Panc1 (cell line): ENCODE results near the gene CYTH4. TPM values are rescaled to one million over a fixed set of nuclear protein-coding genes. Genes with fewer than 3 reads are reported as not detected.

Experiments
- ATAC-seq: fragments of 200-7000 bp; cut with Tn5 transposase; 2 replicates; pipeline ENCODE4 v1.9.1; 2020; ENCODE audit warnings: mild to moderate bottlenecking, moderate library complexity
- BruUV-seq: library from RNA; stranded (reverse); fragments of 400-500 nt; replicated peaks from 2 replicates; lab custom pipeline; 2021; lab: Mats Ljungman, UMichigan
- CTCF ChIA-PET: fragments of 300-600 bp; sonication (Branson Sonifier 250); formaldehyde crosslinking; loops from one replicate; lab custom pipeline; 2022; ENCODE audit warnings: antibody characterized with exemption; lab: Charles Lee
- POLR2A ChIA-PET: fragments of 300-600 bp; sonication (Branson Sonifier 250); formaldehyde crosslinking; loops from one replicate; lab custom pipeline; 2022; ENCODE audit warnings: antibody characterized with exemption; lab: Charles Lee
- DNase-seq: peaks from one replicate; pipeline ENCODE4 v3.0.0-alpha.2; 2010; ENCODE audit warnings: low read depth, low spot score
- H3K27ac ChIP-seq: 2 replicates; pipeline ENCODE4 v1.5.1; 2011; ENCODE audit warnings: mild to moderate bottlenecking, low read length, inconsistent platforms
- H3K27me3 ChIP-seq: fragments of 200-500 bp; sonication (Bioruptor generic); 2 replicates; pipeline ENCODE4 v1.6.0; 2014; ENCODE audit warnings: low read length, inconsistent platforms; ENCODE audit not compliant: control insufficient read depth, insufficient read depth
- H3K36me3 ChIP-seq: fragments of 200-500 bp; sonication (Bioruptor generic); 2 replicates; pipeline ENCODE4 v1.5.1; 2014; ENCODE audit warnings: inconsistent platforms, mild to moderate bottlenecking, low read length, moderate library complexity; ENCODE audit not compliant: control insufficient read depth, insufficient read depth
- H3K4me1 ChIP-seq: 2 replicates; pipeline ENCODE4 v1.5.1; 2011; ENCODE audit warnings: inconsistent platforms, mild to moderate bottlenecking, low read length, moderate library complexity; ENCODE audit not compliant: control insufficient read depth, insufficient read depth
- H3K4me3 ChIP-seq, 2 experiments: 2 replicates each; pipeline ENCODE4 v1.5.1; 2011 to 2012; ENCODE audit warnings: low read depth in 2 of 2, low read length in 2 of 2, mild to moderate bottlenecking in 2 of 2, inconsistent platforms in 1 of 2, moderate library complexity in 1 of 2
- H3K9me3 ChIP-seq: fragments of 200-500 bp; sonication (Bioruptor generic); 2 replicates; pipeline ENCODE4 v1.5.1; 2014; ENCODE audit warnings: low read depth, mild to moderate bottlenecking, inconsistent platforms, low read length, moderate library complexity; ENCODE audit not compliant: control insufficient read depth, insufficient read depth
- CTCF ChIP-seq: fragments of 450-650 bp; IDR thresholded peaks from 2 replicates; pipeline ENCODE4 v1.5.1; 2017; ENCODE audit warnings: mild to moderate bottlenecking
- POLR2AphosphoS5 ChIP-seq: IDR thresholded peaks from 2 replicates; pipeline ENCODE4 v1.6.1; 2012; ENCODE audit warnings: mild to moderate bottlenecking, low read depth, low read length, moderate library complexity
- REST ChIP-seq, 2 experiments: IDR thresholded peaks; 2 replicates each; pipeline ENCODE4 v1.6.1; 2011 to 2012; ENCODE audit warnings: low read depth in 2 of 2, control low read depth in 1 of 2, low read length in 1 of 2, mild to moderate bottlenecking in 1 of 2, moderate library complexity in 1 of 2; ENCODE audit not compliant: insufficient read depth in 1 of 2
- SIN3A ChIP-seq: IDR thresholded peaks from 2 replicates; pipeline ENCODE4 v1.6.1; 2012; ENCODE audit warnings: low read depth, mild to moderate bottlenecking, low read length, moderate library complexity, borderline replicate concordance; ENCODE audit not compliant: insufficient read depth
- TCF7L2 ChIP-seq: IDR thresholded peaks from 2 replicates; pipeline ENCODE4 v1.6.1; 2011; ENCODE audit warnings: mild to moderate bottlenecking, low read depth, low read length, inconsistent platforms
- in situ Hi-C: cut with HindIII; loops from 2 replicates; pipeline ENCODE4 v1.10.0; 2016; ENCODE audit warnings: low sequenced_read_pairs, low pct_unique_long_range_greater_than_20kb
- intact Hi-C: fragments of 100-400 bp; cut with micrococcal nuclease; formaldehyde crosslinking; loops from one replicate; pipeline ENCODE4 v1.10.0; 2022; ENCODE audit not compliant: unreplicated experiment
- total RNA-seq: library from RNA; stranded (reverse); gene quantifications from one replicate; pipeline ENCODE4 v1.2.1, GENCODE V29; 2021; ENCODE audit not compliant: unreplicated experiment

The CYTH4 gene
- total RNA-seq, 1 experiment from 2014 or later: 1.3 TPM

GRCh38 chr22:37285937-37286336, 3.6 kb downstream of the CYTH4 start:
- Histone ChIP-seq H3K27ac (no peak overlapping the region), H3K9me3 (no peaks in the 10 kb centered on the region), H3K4me1 (no peaks in the 10 kb centered on the region), H3K36me3 (no peaks in the 10 kb centered on the region), H3K27me3 (no peaks in the 10 kb centered on the region), H3K4me3 (no peak overlapping the region)
- ChIA-PET CTCF (no interaction called here), POLR2A (no interaction called here)
- in situ Hi-C loops (no loop called here), intact Hi-C loops (no loop called here)
- no peak for ATAC-seq
- no TSS peak for BruUV-seq
- no peak for DNase-seq
- TF ChIP-seq CTCF: no peak
- no peak for TF ChIP-seq POLR2AphosphoS5
- TF ChIP-seq SIN3A: no peak
- TF ChIP-seq TCF7L2: no peak
- TF ChIP-seq REST (IDR thresholded peaks at IDR 0.05; ENCODE audit: insufficient read depth in 1 of 2, low read depth in 2 of 2, low read length in 1 of 2): no peak

GRCh38 chr22:37287550-37287951, 5.2 kb downstream of the CYTH4 start:
- ATAC-seq (no peak), DNase-seq (no peak)
- no peaks in the 10 kb centered on the region for H3K9me3 ChIP-seq
- H3K4me3 ChIP-seq: no peak overlapping the region
- H3K27ac ChIP-seq: no peak overlapping the region
- intact Hi-C loops: no loop called here
- H3K27me3 ChIP-seq: no peaks in the 10 kb centered on the region
- H3K4me1 ChIP-seq: no peaks in the 10 kb centered on the region
- TF ChIP-seq SIN3A (no peak), CTCF (no peak), REST (IDR thresholded peaks at IDR 0.05; ENCODE audit: insufficient read depth in 1 of 2, low read depth in 2 of 2, low read length in 1 of 2) (no peak), TCF7L2 (no peak), POLR2AphosphoS5 (no peak)
- CTCF ChIA-PET: no interaction called here
- H3K36me3 ChIP-seq: no peaks in the 10 kb centered on the region
- POLR2A ChIA-PET: no interaction called here
- in situ Hi-C loops: no loop called here
- BruUV-seq: no TSS peak
